GM19324 (cell line): ENCODE data around the gene BARHL1.
"Not testable (repeated sequence)": the region's sequence is repeated elsewhere in the genome, so short reads cannot be mapped to it uniquely, and the experiment has no call there.

Source experiments
- ATAC-seq: cut with Tn5 transposase; IDR thresholded peaks from one replicate; pipeline ENCODE4 v1.9.1; 2021; ENCODE audit warnings: mild to moderate bottlenecking, moderate library complexity; ENCODE audit not compliant: unreplicated experiment, low FRiP score

BARHL1 gene

GRCh38 chr9:132556235-132556634, 26.2 kb upstream of the BARHL1 start:
- no peak for ATAC-seq

GRCh38 chr9:132556714-132557113, 25.7 kb upstream of the BARHL1 start:
- ATAC-seq, result no peak

- ATAC-seq, result no peak
Measured at GRCh38 chr9:132557159-132557558, 25.2 kb upstream of the BARHL1 start.

GRCh38 chr9:132559711-132560110, 22.7 kb upstream of the BARHL1 start:
- no peak for ATAC-seq

- ATAC-seq, result no peak
Measured at GRCh38 chr9:132560616-132561202, 21.7 kb upstream of the BARHL1 start.

GRCh38 chr9:132562306-132562573, 20.2 kb upstream of the BARHL1 start:
- ATAC-seq, result no peak

- ATAC-seq, result no peak
Measured at GRCh38 chr9:132564526-132564925, 17.9 kb upstream of the BARHL1 start.

GRCh38 chr9:132568787-132569186, 13.6 kb upstream of the BARHL1 start:
- ATAC-seq, result not testable (repeated sequence)

- no peak for ATAC-seq
Measured at GRCh38 chr9:132571806-132572600, 10.4 kb upstream of the BARHL1 start.

- no peak for ATAC-seq
Measured at GRCh38 chr9:132572921-132573320, 9.5 kb upstream of the BARHL1 start.

GRCh38 chr9:132575005-132575609, 7.3 kb upstream of the BARHL1 start:
- no peak for ATAC-seq

GRCh38 chr9:132575811-132576210, 6.6 kb upstream of the BARHL1 start:
- no peak for ATAC-seq

GRCh38 chr9:132577119-132577518, 5.3 kb upstream of the BARHL1 start:
- no peak for ATAC-seq

- ATAC-seq, result no peak
Measured at GRCh38 chr9:132578367-132578932, 4.0 kb upstream of the BARHL1 start.

GRCh38 chr9:132579427-132579798, 3.0 kb upstream of the BARHL1 start:
- ATAC-seq, result no peak

GRCh38 chr9:132582786-132583583, 579 bp downstream of the BARHL1 start:
- no peak for ATAC-seq

- no peak for ATAC-seq
Measured at GRCh38 chr9:132583584-132584304, 1.3 kb downstream of the BARHL1 start.

GRCh38 chr9:132584601-132585560, 2.5 kb downstream of the BARHL1 start:
- no peak for ATAC-seq
